HepG2 (cell line): ENCODE data around the gene PPP1R1B. TPM values are rescaled to one million over a fixed set of nuclear protein-coding genes. Genes with fewer than 3 reads are reported as not detected.

Experiments used
- CHCHD3 ChIP-seq: sonication (generic); formaldehyde crosslinking; IDR thresholded peaks from 2 replicates; pipeline ENCODE4 v1.8.0; 2022; ENCODE audit warnings: mild to moderate bottlenecking, missing genetic modification reagents, moderate library complexity
- DMTF1 ChIP-seq: sonication (generic); formaldehyde crosslinking; IDR thresholded peaks from 2 replicates; pipeline ENCODE4 v1.4.0; 2020; ENCODE audit warnings: mild to moderate bottlenecking, missing genetic modification reagents
- KIAA2018 ChIP-seq: sonication (generic); formaldehyde crosslinking; IDR thresholded peaks from 2 replicates; pipeline ENCODE4 v1.5.0; 2020; ENCODE audit warnings: mild to moderate bottlenecking, missing genetic modification reagents, borderline replicate concordance
- PATZ1 ChIP-seq: sonication (generic); formaldehyde crosslinking; IDR thresholded peaks from 2 replicates; pipeline ENCODE4 v1.4.0; 2020; ENCODE audit warnings: missing genetic modification reagents
- SATB2 ChIP-seq: sonication (generic); formaldehyde crosslinking; IDR thresholded peaks from 2 replicates; pipeline ENCODE4 v1.5.0; 2020; ENCODE audit warnings: missing genetic modification reagents
- SP4 ChIP-seq: sonication (generic); formaldehyde crosslinking; IDR thresholded peaks from 2 replicates; pipeline ENCODE4 v1.8.1; 2023; ENCODE audit warnings: mild to moderate bottlenecking, missing genetic modification reagents
- TCF12 ChIP-seq, 2 experiments: fragments of 450-650 bp in 1 of 2; sonication (generic) in 1 of 2; formaldehyde crosslinking in 1 of 2; IDR thresholded peaks; 2 replicates each; pipeline versions ENCODE4 v1.6.1 to v1.8.0; 2017 to 2022; ENCODE audit warnings: antibody characterized with exemption in 1 of 2, mild to moderate bottlenecking in 1 of 2, missing genetic modification reagents in 1 of 2, moderate library complexity in 1 of 2
- ZBTB3 ChIP-seq: sonication (generic); formaldehyde crosslinking; IDR thresholded peaks from 2 replicates; pipeline ENCODE4 v1.4.0; 2020; ENCODE audit warnings: low read depth, mild to moderate bottlenecking, moderate library complexity, missing genetic modification reagents, borderline replicate concordance
- ZBTB38 ChIP-seq: sonication (generic); formaldehyde crosslinking; IDR thresholded peaks from 2 replicates; pipeline ENCODE4 v1.5.1; 2020; ENCODE audit warnings: mild to moderate bottlenecking, missing genetic modification reagents
- ZBTB42 ChIP-seq: sonication (generic); formaldehyde crosslinking; IDR thresholded peaks from 2 replicates; pipeline ENCODE4 v1.5.0; 2020; ENCODE audit warnings: mild to moderate bottlenecking, missing genetic modification reagents
- polyA plus RNA-seq, 8 experiments: library from polyadenylated mRNA; depleted of rRNA in 3 of 8; stranded (reverse) in 7 of 8; unstranded in 1 of 8; fragments of >200 nt; fragmentation: Illumina TruSeq in 4 of 8; extraction: Trizol in 4 of 8; gene quantifications; 2 replicates each; pipeline versions ENCODE4 v1.2.1 to v1.2.3, GENCODE V29; 2011 to 2016; ENCODE audit warnings: low read depth in 4 of 8, missing spikeins in 1 of 8, mixed read lengths in 1 of 8; ENCODE audit not compliant: insufficient read depth in 1 of 8
- total RNA-seq, 5 experiments: library from RNA; depleted of rRNA; stranded (reverse); fragments of >200 nt; fragmentation: Illumina TruSeq; extraction: Trizol; gene quantifications; 2 replicates each; pipeline ENCODE4 v1.2.3, GENCODE V29; 2016; ENCODE audit warnings: low read depth in 1 of 5

Gene PPP1R1B
- total and polyA plus RNA-seq, 2 of the 13 experiments (the other 11 are each of a cell fraction or from before 2014, with no cell fraction given) = 0.08 TPM; not detected in 1

- TF ChIP-seq ZBTB42 = peak; percentile 94; the same call in 1 of the 2 replicates
- no peak for TF ChIP-seq TCF12 (IDR thresholded peaks at IDR 0.05)
- TF ChIP-seq TCF12 (CRISPR knock-in tag; IDR thresholded peaks at IDR 0.05) = no peak
- no peak for TF ChIP-seq CHCHD3 (CRISPR knock-in tag)
- no peak for TF ChIP-seq KIAA2018 (CRISPR knock-in tag)
- peak; percentile 44 for TF ChIP-seq PATZ1 (CRISPR knock-in tag)
- no peak for TF ChIP-seq SP4
- no peak for TF ChIP-seq ZBTB38
- TF ChIP-seq SATB2 (CRISPR knock-in tag) = no peak
- no peak for TF ChIP-seq ZBTB3 (CRISPR knock-in tag)
- no peak for TF ChIP-seq DMTF1 (CRISPR knock-in tag)
Observed at GRCh38 chr17:39618956-39619785, 7.6 kb upstream of the PPP1R1B start (continued).
